Measurements from ENCODE around the gene UBE2E1.

DNA sequence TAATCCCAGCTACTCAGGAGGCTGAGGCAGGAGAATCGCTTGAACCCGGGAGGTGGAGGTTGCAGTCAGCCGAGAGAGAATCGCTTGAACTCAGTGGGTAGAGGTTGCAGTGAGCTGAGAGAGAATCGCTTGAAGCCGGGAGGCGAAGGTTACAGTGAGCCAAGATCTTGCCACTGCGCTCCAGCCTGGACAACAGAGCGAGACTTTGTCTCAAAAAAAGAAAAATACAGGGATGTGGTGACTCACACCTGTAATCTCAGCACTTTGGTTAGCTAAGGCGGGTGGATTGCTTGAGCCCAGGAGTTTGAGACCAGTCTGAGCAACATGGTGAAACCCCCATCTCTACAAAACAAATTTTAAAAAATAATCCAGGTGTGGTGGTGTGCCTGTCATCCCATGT, 26.8 kb downstream of the UBE2E1 start:
- TF ChIP-seq, protein P1, sequence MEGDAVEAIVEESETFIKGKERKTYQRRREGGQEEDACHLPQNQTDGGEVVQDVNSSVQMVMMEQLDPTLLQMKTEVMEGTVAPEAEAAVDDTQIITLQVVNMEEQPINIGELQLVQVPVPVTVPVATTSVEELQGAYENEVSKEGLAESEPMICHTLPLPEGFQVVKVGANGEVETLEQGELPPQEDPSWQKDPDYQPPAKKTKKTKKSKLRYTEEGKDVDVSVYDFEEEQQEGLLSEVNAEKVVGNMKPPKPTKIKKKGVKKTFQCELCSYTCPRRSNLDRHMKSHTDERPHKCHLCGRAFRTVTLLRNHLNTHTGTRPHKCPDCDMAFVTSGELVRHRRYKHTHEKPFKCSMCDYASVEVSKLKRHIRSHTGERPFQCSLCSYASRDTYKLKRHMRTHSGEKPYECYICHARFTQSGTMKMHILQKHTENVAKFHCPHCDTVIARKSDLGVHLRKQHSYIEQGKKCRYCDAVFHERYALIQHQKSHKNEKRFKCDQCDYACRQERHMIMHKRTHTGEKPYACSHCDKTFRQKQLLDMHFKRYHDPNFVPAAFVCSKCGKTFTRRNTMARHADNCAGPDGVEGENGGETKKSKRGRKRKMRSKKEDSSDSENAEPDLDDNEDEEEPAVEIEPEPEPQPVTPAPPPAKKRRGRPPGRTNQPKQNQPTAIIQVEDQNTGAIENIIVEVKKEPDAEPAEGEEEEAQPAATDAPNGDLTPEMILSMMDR (IDR thresholded peaks at IDR 0.05; ENCODE audit: low read depth, low read length, missing input control) = no peak
- TF ChIP-seq RXRA (IDR thresholded peaks at IDR 0.05) (no peak), SP1 (IDR thresholded peaks at IDR 0.05) (no peak), EGR1 (IDR thresholded peaks at IDR 0.05; ENCODE audit: low read depth in 2 of 2) (no peak), YY1 (IDR thresholded peaks at IDR 0.05) (no peak), JUND (IDR thresholded peaks at IDR 0.05) (no peak)
- TF ChIP-seq, protein P2, sequence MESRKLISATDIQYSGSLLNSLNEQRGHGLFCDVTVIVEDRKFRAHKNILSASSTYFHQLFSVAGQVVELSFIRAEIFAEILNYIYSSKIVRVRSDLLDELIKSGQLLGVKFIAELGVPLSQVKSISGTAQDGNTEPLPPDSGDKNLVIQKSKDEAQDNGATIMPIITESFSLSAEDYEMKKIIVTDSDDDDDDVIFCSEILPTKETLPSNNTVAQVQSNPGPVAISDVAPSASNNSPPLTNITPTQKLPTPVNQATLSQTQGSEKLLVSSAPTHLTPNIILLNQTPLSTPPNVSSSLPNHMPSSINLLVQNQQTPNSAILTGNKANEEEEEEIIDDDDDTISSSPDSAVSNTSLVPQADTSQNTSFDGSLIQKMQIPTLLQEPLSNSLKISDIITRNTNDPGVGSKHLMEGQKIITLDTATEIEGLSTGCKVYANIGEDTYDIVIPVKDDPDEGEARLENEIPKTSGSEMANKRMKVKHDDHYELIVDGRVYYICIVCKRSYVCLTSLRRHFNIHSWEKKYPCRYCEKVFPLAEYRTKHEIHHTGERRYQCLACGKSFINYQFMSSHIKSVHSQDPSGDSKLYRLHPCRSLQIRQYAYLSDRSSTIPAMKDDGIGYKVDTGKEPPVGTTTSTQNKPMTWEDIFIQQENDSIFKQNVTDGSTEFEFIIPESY (IDR thresholded peaks at IDR 0.05) = no peak
- TF ChIP-seq, protein P3, sequence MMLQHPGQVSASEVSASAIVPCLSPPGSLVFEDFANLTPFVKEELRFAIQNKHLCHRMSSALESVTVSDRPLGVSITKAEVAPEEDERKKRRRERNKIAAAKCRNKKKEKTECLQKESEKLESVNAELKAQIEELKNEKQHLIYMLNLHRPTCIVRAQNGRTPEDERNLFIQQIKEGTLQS (IDR thresholded peaks at IDR 0.05) = no peak
- TF ChIP-seq, protein P4, sequence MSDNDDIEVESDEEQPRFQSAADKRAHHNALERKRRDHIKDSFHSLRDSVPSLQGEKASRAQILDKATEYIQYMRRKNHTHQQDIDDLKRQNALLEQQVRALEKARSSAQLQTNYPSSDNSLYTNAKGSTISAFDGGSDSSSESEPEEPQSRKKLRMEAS (IDR thresholded peaks at IDR 0.05) = no peak

Measured in liver (tissue), 3 donors.